ENCODE results near the gene CD48.

CD48 gene

DNA sequence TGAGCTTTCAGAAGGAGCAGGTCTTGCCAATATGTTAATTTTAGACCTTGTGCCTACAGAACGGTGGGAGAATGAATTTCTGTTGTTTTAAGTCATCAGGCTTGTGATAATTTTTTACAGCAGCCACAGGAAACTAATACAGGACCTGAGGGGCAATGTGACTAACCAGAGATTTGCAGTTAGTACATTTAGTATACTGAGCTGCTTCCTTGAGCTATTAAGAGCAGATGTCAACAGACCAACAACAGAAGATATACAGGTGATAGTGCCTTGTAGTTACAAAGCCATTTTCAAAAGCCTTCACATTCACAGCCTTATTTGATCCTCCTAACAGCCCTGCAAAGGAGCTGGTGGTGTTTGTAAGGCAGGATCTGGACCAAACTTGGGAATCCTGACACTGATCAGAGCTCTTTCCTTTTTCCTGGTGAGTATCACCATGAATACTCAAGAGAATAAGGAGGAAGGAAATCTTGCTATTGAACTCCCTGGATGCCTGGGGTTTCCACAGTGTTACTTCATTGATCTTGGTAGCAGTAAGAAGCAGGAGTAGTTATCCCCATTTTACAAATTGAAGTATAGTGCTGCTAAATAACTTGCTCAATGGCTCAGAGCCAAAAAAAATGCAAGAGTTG, 60.1 kb downstream of the CD48 start:
- DNase-seq (ENCODE audit: low read depth) = no peak

- no peak for DNase-seq (ENCODE audit: low read depth)
These were observed 64.3 kb downstream of the CD48 start for GRCh38 chr1:160647329-160647720.

DNA sequence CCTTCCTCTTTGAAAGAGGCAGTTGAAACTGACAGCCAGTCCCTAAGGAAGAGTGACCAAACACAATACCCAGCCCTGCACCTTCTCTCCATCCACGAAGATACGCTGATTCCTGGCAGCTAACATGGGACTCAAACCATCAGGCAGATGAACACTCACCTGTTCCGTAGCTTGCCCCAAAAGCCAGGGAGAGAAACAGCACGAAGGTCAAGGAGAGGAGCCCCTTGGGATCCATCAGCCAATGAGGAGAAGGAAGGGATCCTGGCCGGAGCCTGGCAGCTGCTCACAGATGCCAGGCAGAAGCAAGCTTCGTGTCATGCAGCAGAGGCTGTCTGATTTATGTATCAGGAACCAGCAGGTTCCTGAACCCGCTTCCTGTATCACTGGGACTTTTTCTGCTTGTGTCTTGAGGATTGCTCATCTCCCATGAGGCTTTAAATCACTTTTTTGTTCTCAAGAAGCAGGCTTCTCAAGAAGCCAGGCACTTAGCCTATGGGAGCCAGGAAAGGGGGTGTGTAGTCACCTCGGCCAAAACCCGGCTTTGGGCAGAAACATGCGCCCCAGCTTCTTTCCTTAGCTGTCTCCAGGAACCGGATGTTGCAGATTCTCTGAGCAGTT, 64.8 kb downstream of the CD48 start, which contains the start of gene SLAMF1:
Gene SLAMF1, minus strand, starts transcription at position 334 of the 618 bp plus-strand sequence. Its CDS starts 99 bp downstream, at position 235.
- DNase-seq (ENCODE audit: low read depth) = no peak

DNA sequence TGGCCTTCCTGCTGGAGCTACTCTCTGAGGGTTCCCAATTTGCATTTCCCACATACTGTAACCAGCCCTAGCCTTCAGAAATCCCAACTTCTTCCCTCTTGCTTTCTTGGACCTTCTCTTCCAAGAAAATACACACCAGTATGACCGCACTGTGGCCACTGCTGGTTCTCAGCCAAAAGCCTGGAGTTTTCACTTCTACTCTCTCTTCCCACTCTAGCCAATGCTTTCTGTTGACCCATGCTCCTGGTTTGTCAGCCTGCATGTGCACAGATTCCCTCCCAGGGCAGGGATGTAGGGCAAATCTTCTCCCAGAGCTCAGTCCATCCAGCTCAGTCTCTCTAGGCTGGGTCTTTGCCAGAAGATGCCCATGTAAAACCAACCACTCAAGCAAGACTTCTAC, 65.4 kb downstream of the CD48 start:
- DNase-seq (ENCODE audit: low read depth) = no peak

- DNase-seq (ENCODE audit: low read depth) = no peak
These were observed 66.1 kb downstream of the CD48 start for GRCh38 chr1:160645386-160646130.

DNA sequence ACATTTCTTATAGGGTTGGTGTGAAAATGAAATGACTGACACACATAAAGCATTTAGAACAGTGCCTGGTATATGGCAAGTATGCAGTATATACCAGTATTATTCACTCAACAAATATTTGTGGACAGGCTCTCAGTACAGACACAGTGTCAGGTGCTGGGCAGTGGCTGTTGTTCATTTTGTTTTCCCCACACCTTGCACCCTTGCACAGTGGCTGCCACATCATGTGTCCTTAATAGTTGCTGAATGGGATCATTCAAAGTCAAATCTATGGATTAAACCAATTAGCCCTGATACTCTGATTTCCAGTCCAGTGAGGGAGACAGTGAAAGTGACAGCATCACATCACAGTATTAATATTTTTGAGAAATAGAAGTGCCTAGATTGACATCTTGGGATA, 67.2 kb downstream of the CD48 start:
- DNase-seq (ENCODE audit: low read depth) = no peak

DNA sequence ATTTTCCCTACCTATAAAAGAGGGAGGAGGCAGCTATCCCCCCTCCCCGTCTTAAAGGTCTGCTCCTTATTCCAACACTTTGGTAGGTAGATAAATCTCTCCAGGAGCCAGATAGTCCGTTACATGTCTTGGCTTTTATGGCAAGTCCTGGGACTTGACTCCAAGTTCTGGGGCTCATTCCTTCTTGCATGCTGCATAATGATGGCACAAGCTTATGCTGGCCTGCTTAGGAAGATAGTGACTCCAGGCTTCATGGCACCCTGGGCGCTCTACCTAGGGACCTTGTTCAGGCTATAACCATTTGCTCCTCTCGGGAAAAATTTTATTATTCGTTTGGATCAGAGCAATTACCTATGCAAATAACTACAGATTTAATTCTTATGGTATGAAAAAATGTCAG, 68.5 kb downstream of the CD48 start:
- no peak for DNase-seq (ENCODE audit: low read depth)

DNA sequence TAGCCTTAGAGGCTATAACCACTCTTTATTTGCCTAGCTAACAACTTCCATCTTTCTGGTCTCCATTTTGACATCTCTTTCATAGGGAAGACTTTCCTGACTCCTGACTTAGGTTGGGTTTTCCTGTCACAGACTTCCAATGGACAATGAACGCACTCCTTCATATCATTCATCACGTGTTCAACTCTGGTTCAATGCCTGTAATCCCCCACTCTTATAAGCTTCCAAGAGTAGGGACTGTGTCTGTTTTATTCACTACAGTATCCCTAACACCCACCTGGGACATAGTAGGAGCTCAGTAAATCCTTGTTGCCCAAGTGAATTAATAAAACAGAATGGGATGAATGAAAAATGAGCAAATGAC, 69.4 kb downstream of the CD48 start:
- no peak for DNase-seq (ENCODE audit: low read depth)

GRCh38 chr1:160641323-160642280, 70.0 kb downstream of the CD48 start:
- DNase-seq (ENCODE audit: low read depth) = no peak

DNA sequence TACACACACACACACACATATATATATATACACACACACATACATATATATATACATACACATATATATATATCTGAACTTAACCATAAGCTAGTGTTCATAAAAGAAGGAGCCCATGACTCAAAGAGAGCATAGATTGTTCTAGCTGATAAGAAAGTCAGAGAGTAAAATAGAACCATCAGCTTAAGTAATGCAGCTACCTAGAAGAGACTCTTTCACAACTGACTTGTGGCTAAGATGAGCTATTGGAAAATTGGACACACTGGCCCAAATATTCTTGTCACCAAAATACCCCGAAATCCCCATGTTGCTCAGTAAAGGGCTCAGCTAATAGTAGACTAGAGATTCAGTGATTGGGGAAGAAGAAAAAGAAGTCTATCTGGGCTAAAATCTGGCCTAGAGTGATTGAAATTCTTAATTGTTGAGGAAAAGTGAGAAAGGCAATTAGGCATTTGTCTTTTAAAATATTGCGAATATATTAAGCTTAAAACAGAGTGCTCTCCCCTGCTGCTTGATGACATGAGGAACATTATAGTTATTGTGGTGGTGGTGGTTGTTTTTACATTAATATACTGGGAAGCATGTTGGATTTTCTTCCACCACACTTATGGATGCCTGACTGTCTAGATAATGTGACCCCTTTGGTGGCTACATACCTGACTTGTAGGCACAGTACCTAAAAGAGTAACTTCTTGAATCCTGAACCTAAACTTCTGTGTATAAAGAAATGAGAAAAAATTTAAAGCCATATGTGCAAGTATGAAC, 71.1 kb downstream of the CD48 start:
- no peak for DNase-seq (ENCODE audit: low read depth)

DNA sequence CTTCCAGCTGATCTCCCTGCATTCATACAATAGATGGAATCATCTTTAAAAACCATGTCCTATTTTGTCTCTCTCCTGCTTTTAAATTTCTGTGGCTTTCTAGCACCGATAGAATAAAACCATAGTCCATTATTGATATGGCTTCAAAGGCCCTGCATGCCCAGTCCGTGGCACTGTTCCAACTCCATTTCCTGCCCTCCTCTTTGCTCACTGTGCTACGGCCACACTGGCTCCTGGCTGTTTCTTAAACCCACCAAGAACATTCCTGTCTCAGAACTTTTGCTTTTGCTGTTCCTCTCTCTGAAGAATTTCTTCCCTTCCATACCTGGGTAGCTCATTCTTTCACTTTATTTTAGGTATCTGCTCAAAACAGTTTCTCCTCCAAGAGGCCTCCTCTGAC, 72.0 kb downstream of the CD48 start:
- DNase-seq (ENCODE audit: low read depth) = no peak

DNA sequence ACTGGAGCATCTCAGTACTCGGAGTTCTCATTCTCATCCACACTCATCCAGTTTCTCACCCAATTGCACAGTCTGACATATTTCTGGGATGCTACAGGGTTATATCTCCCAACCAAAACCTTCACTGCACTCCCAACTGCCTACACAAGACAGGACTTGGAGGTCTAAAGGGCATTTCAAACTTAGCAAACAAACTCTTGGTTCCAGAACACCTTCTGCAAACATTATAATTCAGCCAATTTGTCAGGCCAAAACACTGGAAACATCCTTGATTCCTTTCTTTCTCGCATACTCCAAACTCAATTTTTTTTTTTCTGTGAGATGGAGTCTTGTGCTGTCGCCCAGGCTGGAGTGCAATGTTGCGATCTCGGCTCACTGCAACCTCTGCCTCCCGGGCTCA, 72.7 kb downstream of the CD48 start:
- no peak for DNase-seq (ENCODE audit: low read depth)

GRCh38 chr1:160638540-160638857, 73.1 kb downstream of the CD48 start:
- no peak for DNase-seq (ENCODE audit: low read depth)

DNA sequence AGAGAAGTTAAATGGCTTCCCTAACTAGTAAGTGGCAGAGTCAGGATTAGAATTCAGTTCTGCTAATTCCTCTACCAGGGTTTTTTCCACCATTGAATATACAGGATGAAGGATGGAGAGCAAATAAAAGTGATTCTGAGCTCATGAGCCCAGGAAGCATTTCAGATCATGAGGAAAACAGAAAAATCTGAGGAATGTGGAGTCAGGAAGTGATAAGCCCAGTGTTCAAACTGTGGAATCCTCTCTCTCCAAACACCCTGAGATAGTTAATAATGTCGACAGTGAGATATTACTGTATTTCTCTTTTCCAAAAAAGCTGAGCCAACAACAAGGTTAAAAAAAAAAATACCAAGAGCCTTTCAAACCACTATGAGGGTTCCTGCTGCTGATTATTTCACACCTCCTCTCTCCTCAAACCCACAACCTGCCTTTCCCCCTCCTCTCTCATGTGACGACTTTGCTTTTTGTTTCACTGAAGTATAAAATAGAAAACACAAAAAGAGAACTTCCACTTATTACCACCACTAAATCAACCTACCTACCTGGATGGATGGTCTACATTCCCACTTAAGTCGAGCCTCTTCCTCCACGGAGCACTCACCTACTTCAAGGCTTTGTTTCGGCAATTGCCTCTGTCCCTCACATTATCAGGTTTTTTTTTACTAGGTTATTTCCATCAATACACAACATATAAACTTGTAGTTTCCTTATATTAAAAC, 73.6 kb downstream of the CD48 start:
- DNase-seq (ENCODE audit: low read depth) = no peak

DNA sequence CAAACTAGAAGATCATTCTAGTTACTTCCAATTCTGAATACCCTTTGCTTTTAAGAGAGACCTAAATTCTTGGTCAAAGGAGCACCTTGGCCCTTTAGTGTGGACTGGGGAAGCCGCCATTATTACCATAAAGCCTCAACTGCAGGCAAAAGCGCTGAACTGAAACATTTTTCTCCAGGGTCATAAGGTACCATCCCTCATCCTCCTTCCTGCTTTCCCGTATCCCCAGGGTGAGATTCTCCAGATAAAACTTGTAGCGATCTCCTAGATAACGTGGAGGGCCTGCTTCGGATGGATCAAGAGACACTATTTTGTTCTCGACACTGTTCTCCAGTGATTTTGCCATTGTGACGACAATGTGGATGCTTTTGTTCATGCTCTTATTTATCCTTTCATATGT, 74.6 kb downstream of the CD48 start:
- DNase-seq (ENCODE audit: low read depth) = no peak

GRCh38 chr1:160636547-160636946, 75.1 kb downstream of the CD48 start:
- DNase-seq (ENCODE audit: low read depth) = no peak

DNA sequence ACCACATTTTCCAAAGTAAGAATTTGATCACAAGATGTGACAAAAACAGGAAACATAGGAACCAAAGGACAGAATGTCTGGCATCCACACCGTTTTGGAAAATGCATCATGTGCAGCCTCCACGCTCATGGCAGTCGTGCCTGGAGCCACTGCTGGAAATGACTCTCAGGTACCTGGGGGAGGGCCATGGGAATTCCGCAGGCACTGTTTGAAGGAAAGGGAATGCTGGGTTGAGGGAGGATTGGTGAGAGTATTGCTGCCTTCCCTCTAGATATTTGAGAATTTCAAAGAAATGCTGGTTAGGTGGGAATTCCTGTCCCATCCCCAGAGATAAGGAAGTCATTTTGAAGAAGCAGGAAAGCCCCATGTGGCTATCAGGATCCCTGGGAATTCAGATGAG, 75.5 kb downstream of the CD48 start:
- DNase-seq (ENCODE audit: low read depth) = no peak

- no peak for DNase-seq (ENCODE audit: low read depth)
These were observed 76.8 kb downstream of the CD48 start for GRCh38 chr1:160634543-160635491.

DNA sequence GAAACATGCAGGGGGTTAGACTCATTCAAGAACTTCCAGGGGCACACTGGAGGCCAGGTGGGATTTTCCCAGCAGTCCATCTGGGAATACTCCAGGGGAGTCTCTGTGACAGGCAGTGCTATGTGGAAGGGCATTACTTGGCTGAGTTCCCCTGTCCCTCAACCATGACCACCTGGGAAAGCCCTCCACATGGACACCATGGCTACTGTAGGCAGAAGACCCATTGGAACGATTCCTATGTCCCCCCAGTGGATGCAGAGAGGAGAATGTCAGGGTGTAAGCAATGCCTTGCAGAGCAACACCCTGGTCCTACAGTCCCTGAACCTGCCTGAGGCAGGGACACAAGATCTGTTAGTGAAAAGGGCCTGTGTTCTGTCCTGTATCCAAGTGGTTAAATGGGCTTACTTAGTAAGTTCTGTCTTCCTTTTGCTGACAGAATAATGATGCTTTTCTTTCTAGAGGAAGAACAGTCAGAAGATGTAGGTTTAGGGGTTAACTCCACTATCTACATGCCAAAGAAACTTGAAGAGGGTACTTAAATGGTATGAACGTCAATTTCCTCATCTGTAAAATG, 78.2 kb downstream of the CD48 start:
- DNase-seq (ENCODE audit: low read depth) = no peak
